Left lung (tissue), 10 donors: ENCODE results near the gene KIF13A. TPM values are rescaled to one million over a fixed set of nuclear protein-coding genes. Genes with fewer than 3 reads are reported as not detected.

Experiments used
- ATAC-seq: fragments of 200-7000 bp; cut with Tn5 transposase; one replicate; pipeline ENCODE4 v1.9.1; 2020; ENCODE audit warnings: moderate library complexity
- DNase-seq, 4 donors: peaks; one replicate each; pipeline ENCODE4 v3.0.0-alpha.2; 2013 to 2020
- H3K27ac ChIP-seq, 2 donors: fragments of 200-600 bp; sonication (generic) in 1 of 2; one replicate each; pipeline versions ENCODE4 v1.5.0 to v1.8.0; 2020 to 2021
- H3K27me3 ChIP-seq, 2 donors: fragments of 200-600 bp; sonication (generic) in 1 of 2; one replicate each; pipeline versions ENCODE4 v1.5.0 to v1.8.0; 2020 to 2021
- H3K36me3 ChIP-seq, 2 donors: fragments of 200-600 bp; sonication (generic) in 1 of 2; one replicate each; pipeline versions ENCODE4 v1.5.0 to v1.8.0; 2020 to 2021
- H3K4me1 ChIP-seq, 2 donors: fragments of 200-600 bp; one replicate each; pipeline ENCODE4 v1.8.0; 2021
- H3K4me3 ChIP-seq, 2 donors: fragments of 200-600 bp; sonication (generic) in 1 of 2; one replicate each; pipeline versions ENCODE4 v1.5.0 to v1.8.0; 2020 to 2021; ENCODE audit warnings: mild to moderate bottlenecking in 1 of 2
- H3K9me3 ChIP-seq, 2 donors: fragments of 200-600 bp; sonication (generic) in 1 of 2; one replicate each; pipeline versions ENCODE4 v1.5.0 to v1.8.0; 2020 to 2021
- CTCF ChIP-seq, 2 donors: fragments of 200-600 bp; sonication (generic) in 1 of 2; IDR thresholded peaks; one replicate each; pipeline versions ENCODE4 v1.5.0 to v1.8.0; 2021; ENCODE audit warnings: antibody characterized with exemption in 2 of 2
- intact Hi-C, 2 donors: fragments of 100-400 bp; cut with DNase I; formaldehyde crosslinking; loops; one replicate each; pipeline versions ENCODE4 v1.11.2 to v1.14.2; 2022
- polyA plus RNA-seq, 6 donors: library from polyadenylated mRNA; unstranded; fragments of 120-200 nt; gene quantifications; one replicate each; pipeline ENCODE4 v1.2.1, GENCODE V29; 2013; ENCODE audit not compliant: insufficient read length in 6 of 6
- total RNA-seq, 2 donors: library from RNA; stranded (reverse); fragmentation: NEBNext Ultra II Directional; extraction: Animal tissue kit (Norgen Biotek cat#: 25700); gene quantifications; one replicate each; pipeline ENCODE4 v1.2.1, GENCODE V29; 2021
- donor health status: DM: no; HTN: yes; CAD: no.
- donor health status: DM: no; HTN: no; CAD: no.

Gene KIF13A
- total and polyA plus RNA-seq, 8 donors, result 42.1 to 50.1 (median 46.3) TPM

GRCh38 chr6:17785094-17785787 lies 202.2 kb downstream of the KIF13A start:
- no peak overlapping the region for H3K27ac ChIP-seq
- H3K4me1 ChIP-seq, result no peaks in the 10 kb centered on the region
- no peak for ATAC-seq
- no peak for DNase-seq
- no peaks in the 10 kb centered on the region for H3K27me3 ChIP-seq
- no peaks in the 10 kb centered on the region for H3K9me3 ChIP-seq
- no peak for TF ChIP-seq CTCF (IDR thresholded peaks at IDR 0.05)
- H3K4me3 ChIP-seq, result no peak overlapping the region
- peaks cover 0 to 96% of the 10 kb centered on the region in 2 donors for H3K36me3 ChIP-seq
- intact Hi-C loops, result no loop called here

- H3K36me3 ChIP-seq, result peaks cover 0 to 97% of the 10 kb centered on the region in 2 donors
- ATAC-seq, result no peak
- no peak overlapping the region for H3K27ac ChIP-seq
- intact Hi-C loops, result no loop called here
- no peak for TF ChIP-seq CTCF (IDR thresholded peaks at IDR 0.05)
- no peaks in the 10 kb centered on the region for H3K9me3 ChIP-seq
- H3K4me1 ChIP-seq, result no peaks in the 10 kb centered on the region
- DNase-seq, result no peak
- no peaks in the 10 kb centered on the region for H3K27me3 ChIP-seq
- H3K4me3 ChIP-seq, result no peak overlapping the region
Observed at GRCh38 chr6:17780061-17780460, 207.4 kb downstream of the KIF13A start.

DNA sequence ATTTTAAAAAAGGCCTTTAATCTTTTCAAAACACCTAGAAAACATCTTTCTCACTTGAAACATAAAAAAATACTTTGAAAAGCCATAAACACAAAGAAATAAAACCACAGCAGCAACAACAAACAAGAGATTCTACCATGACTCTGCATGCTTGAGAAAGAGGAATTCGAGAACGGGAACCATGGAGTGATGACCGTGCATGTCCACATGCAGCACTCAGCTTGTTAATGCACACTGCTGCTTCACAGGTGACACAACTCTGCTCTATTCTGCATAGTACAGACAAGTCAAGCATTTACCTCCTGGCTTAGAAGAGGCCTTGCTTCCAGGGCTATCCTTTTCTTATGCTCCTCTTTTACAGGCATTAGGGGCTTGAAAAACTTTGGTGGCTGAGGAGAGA lies 215.8 kb downstream of the KIF13A start:
- Histone ChIP-seq H3K4me1 (no peaks in the 10 kb centered on the region), H3K27ac (no peak overlapping the region), H3K4me3 (no peak overlapping the region), H3K9me3 (no peaks in the 10 kb centered on the region), H3K36me3 (peaks cover 0 to 93% of the 10 kb centered on the region in 2 donors), H3K27me3 (no peaks in the 10 kb centered on the region)
- no peak for DNase-seq
- intact Hi-C loops, result no loop called here
- no peak for ATAC-seq
- TF ChIP-seq CTCF (IDR thresholded peaks at IDR 0.05), result no peak

DNA sequence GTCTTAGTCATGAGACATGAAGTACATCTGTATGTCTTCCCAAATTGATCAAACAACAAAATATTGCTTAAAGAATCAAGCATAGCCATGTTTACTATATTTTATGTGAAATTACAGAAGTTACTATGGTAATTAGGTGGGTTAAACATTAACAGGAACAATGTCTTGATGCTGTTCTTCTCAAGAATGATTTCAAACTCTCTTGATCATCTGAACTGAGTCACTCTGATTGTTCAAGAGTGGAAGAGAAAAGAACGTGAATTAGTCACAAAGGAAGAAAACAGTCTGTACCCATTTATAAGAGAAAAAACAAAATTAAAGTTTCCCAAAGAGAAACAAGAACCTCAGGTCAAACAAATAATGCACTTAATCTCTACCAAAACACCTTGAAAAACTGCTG lies 218.6 kb downstream of the KIF13A start:
- Histone ChIP-seq H3K4me1 (no peaks in the 10 kb centered on the region), H3K27me3 (no peaks in the 10 kb centered on the region), H3K4me3 (no peak overlapping the region), H3K27ac (no peak overlapping the region), H3K36me3 (peaks cover 0 to 87% of the 10 kb centered on the region in 2 donors), H3K9me3 (no peaks in the 10 kb centered on the region)
- no peak for DNase-seq
- TF ChIP-seq CTCF (IDR thresholded peaks at IDR 0.05), result no peak
- no peak for ATAC-seq
- intact Hi-C loops, result no loop called here

DNA sequence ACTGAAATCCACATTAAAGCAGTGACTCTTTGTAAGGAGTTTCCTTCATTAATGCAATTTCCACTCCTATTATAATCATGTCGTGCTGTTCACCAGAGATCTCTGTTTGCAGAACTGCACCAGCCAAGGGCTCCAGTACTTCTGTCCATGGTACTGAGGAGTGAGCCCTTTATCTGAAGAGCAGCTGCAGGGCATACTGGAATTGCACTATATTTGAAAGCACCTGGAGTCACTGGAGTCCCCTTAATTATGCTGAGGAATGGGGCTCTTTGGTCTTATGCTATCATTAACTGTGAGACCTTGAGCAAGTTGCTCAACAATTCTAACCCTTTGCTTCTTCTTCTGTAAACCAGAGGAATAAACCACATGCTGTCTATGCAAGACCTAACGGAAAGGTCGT lies 219.0 kb downstream of the KIF13A start:
- H3K27ac ChIP-seq, result no peak overlapping the region
- DNase-seq (peak in 2 of 4 donors; percentile 4 to 19), ATAC-seq (peak; percentile 64)
- no peaks in the 10 kb centered on the region for H3K27me3 ChIP-seq
- H3K4me1 ChIP-seq, result no peaks in the 10 kb centered on the region
- peaks cover 0 to 87% of the 10 kb centered on the region in 2 donors for H3K36me3 ChIP-seq
- no peak for TF ChIP-seq CTCF (IDR thresholded peaks at IDR 0.05)
- H3K9me3 ChIP-seq, result no peaks in the 10 kb centered on the region
- intact Hi-C loops, result no loop called here
- no peak overlapping the region for H3K4me3 ChIP-seq
